Common myeloid progenitor, CD34-positive (primary cell): ENCODE data around the gene C2orf74.
"Not testable (repeated sequence)": the region's sequence is repeated elsewhere in the genome, so short reads cannot be mapped to it uniquely, and the experiment has no call there.

Experiments
- CTCF ChIA-PET: fragments of 350-600 bp; sonication (Branson Sonifier 250); formaldehyde crosslinking; loops from one replicate; lab custom pipeline; 2021; ENCODE audit warnings: antibody characterized with exemption; lab: Charles Lee
- POLR2A ChIA-PET: fragments of 350-600 bp; sonication (Branson Sonifier 250); formaldehyde crosslinking; loops from one replicate; lab custom pipeline; 2021; ENCODE audit warnings: antibody characterized with exemption; lab: Charles Lee
- DNase-seq, 3 donors: peaks; one replicate each; pipeline versions ENCODE4 v3.0.0 to v3.0.0-alpha.2; 2013
- H3K27ac ChIP-seq, 2 experiments: 1 replicate in 1 of 2; 2 replicates in 1 of 2; pipeline ENCODE4 v1.7.0; 2013; ENCODE audit warnings: inconsistent platforms in 2 of 2, low read length in 2 of 2, mild to moderate bottlenecking in 2 of 2, low read depth in 1 of 2, moderate library complexity in 1 of 2; ENCODE audit not compliant: severe bottlenecking in 2 of 2, insufficient read depth in 1 of 2, poor library complexity in 1 of 2
- H3K27me3 ChIP-seq, 5 experiments: replicated peaks in 2 of 5; 1 replicate in 3 of 5; 2 replicates in 2 of 5; pipeline versions ENCODE4 v1.6.1 to v1.7.0; 2013; ENCODE audit warnings: low read length in 4 of 5, mild to moderate bottlenecking in 2 of 5, moderate library complexity in 2 of 5, inconsistent platforms in 1 of 5; ENCODE audit not compliant: insufficient read depth in 5 of 5, control insufficient read depth in 4 of 5
- H3K36me3 ChIP-seq, 4 experiments: 1 replicate in 2 of 4; 2 replicates in 2 of 4; pipeline versions ENCODE4 v1.6.1 to v1.7.0; 2013; ENCODE audit warnings: low read length in 3 of 4, control low read depth in 1 of 4, mild to moderate bottlenecking in 1 of 4; ENCODE audit not compliant: control insufficient read depth in 4 of 4, insufficient read depth in 4 of 4
- H3K4me1 ChIP-seq, 4 experiments: 1 replicate in 3 of 4; 2 replicates in 1 of 4; pipeline versions ENCODE4 v1.6.1 to v1.7.1; 2013; ENCODE audit warnings: low read length in 3 of 4, mild to moderate bottlenecking in 3 of 4, control low read depth in 1 of 4, inconsistent platforms in 1 of 4, moderate library complexity in 1 of 4; ENCODE audit not compliant: control insufficient read depth in 4 of 4, insufficient read depth in 4 of 4; ENCODE audit errors: control extremely low read depth in 1 of 4
- H3K4me3 ChIP-seq, 7 experiments: 1 replicate in 4 of 7; 2 replicates in 3 of 7; pipeline versions ENCODE4 v1.5.1 to v1.7.0; 2013; ENCODE audit warnings: mild to moderate bottlenecking in 7 of 7, low read length in 6 of 7, moderate library complexity in 6 of 7, inconsistent platforms in 2 of 7, low read depth in 2 of 7, control low read depth in 1 of 7; ENCODE audit not compliant: insufficient read depth in 4 of 7, control insufficient read depth in 1 of 7; ENCODE audit errors: extremely low read depth in 1 of 7
- H3K9me3 ChIP-seq, 5 experiments: 1 replicate in 4 of 5; 2 replicates in 1 of 5; pipeline versions ENCODE4 v1.6.1 to v1.7.1; 2013; ENCODE audit warnings: low read length in 4 of 5, mild to moderate bottlenecking in 2 of 5, inconsistent platforms in 1 of 5, low read depth in 1 of 5, moderate library complexity in 1 of 5; ENCODE audit not compliant: control insufficient read depth in 4 of 5, insufficient read depth in 2 of 5; ENCODE audit errors: control extremely low read depth in 1 of 5
- WGBS: methylation state at CpG from one replicate; pipeline ENCODE4 v1.1.5; 2013; ENCODE audit not compliant: insufficient coverage; 5-methylcytosine and 5-hydroxymethylcytosine counted together

The C2orf74 gene

DNA sequence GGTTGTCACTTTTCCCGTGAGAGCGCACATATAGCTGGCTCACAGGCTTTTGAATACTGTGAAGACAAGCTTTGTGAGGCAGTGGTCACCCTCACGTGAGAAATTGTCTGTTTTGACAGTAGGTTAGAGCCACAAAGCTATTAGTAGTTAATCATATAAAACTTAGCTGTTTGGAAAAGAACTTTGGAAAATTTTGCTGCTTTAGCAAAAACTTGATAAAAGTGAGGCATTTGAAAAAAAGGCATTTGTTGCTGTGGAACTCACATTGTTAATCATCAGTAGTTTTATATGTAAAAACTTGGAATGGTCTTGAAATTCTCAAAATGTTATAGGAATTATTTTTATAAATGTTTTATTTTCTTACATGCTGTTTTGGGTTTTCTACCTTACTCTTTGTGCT, 22.3 kb downstream of the C2orf74 start:
- DNase-seq: no peak
- Histone ChIP-seq H3K9me3 (no peaks in the 10 kb centered on the region), H3K27me3 (no peaks in the 10 kb centered on the region), H3K27ac (no peak overlapping the region), H3K4me1 (peaks cover 0 to 18% (median 12%) of the 10 kb centered on the region in 4 experiments), H3K4me3 (no peak overlapping the region), H3K36me3 (peaks cover 41 to 94% (median 71%) of the 10 kb centered on the region in 4 experiments)
- POLR2A ChIA-PET: no interaction called here
- 100% methylated on average over 1 of the region's 3 CpGs for WGBS
- CTCF ChIA-PET: no interaction called here

- peaks cover 0 to 10% (median 5%) of the 10 kb centered on the region in 4 experiments for H3K4me1 ChIP-seq
- no peak for DNase-seq
- no peaks in the 10 kb centered on the region for H3K9me3 ChIP-seq
- no peak overlapping the region for H3K4me3 ChIP-seq
- H3K27ac ChIP-seq: no peak overlapping the region
- H3K36me3 ChIP-seq: peaks cover 41 to 94% (median 70%) of the 10 kb centered on the region in 4 experiments
- ChIA-PET CTCF (no interaction called here), POLR2A (interaction anchor here (0.5 kb wide), 1 partner anchor 260 kb away, joined by 3 read pairs; no protein-coding TSS in a partner anchor)
- no peaks in the 10 kb centered on the region for H3K27me3 ChIP-seq
These were observed 23.3 kb downstream of the C2orf74 start for GRCh38 chr2:61185231-61185728.

GRCh38 chr2:61187085-61187484, 25.1 kb downstream of the C2orf74 start:
- ChIA-PET POLR2A (no interaction called here), CTCF (no interaction called here)
- Histone ChIP-seq H3K4me3 (no peak overlapping the region), H3K36me3 (peaks cover 45 to 84% (median 63%) of the 10 kb centered on the region in 4 experiments), H3K27ac (no peak overlapping the region), H3K9me3 (no peaks in the 10 kb centered on the region), H3K4me1 (no peaks in the 10 kb centered on the region), H3K27me3 (no peaks in the 10 kb centered on the region)
- 80% methylated on average over 1 of the region's 4 CpGs for WGBS
- DNase-seq: no peak

- H3K36me3 ChIP-seq: peaks cover 11 to 30% (median 19%) of the 10 kb centered on the region in 4 experiments
- CTCF ChIA-PET: interaction anchor here (1.2 kb wide), 1 partner anchor 11 kb away, joined by 3 read pairs; no protein-coding TSS in a partner anchor
- 93% methylated on average over 4 of the region's 4 CpGs for WGBS
These were observed 31.9 kb downstream of the C2orf74 start for GRCh38 chr2:61193670-61194561.

GRCh38 chr2:61194646-61195045, 32.7 kb downstream of the C2orf74 start:
- H3K27ac ChIP-seq, DNase-seq, H3K9me3 ChIP-seq, H3K4me3 ChIP-seq, H3K27me3 ChIP-seq, H3K4me1 ChIP-seq, POLR2A ChIA-PET: not testable (repeated sequence)
- CTCF ChIA-PET: interaction anchor here (1.2 kb wide), 1 partner anchor 10 kb away, joined by 3 read pairs; no protein-coding TSS in a partner anchor
- H3K36me3 ChIP-seq: peaks cover 10 to 30% (median 19%) of the 10 kb centered on the region in 4 experiments
- WGBS: 93% methylated on average over 15 of the region's 15 CpGs

More at GRCh38 chr2:61193670-61194561, 31.9 kb downstream of the C2orf74 start:
- DNase-seq: peak in 2 of 3 donors; percentile 15 to 28
- POLR2A ChIA-PET: no interaction called here
- H3K4me1 ChIP-seq: peaks cover 0 to 2% (median 0%) of the 10 kb centered on the region in 4 experiments
- H3K9me3 ChIP-seq: no peaks in the 10 kb centered on the region
- H3K27ac ChIP-seq: no peak overlapping the region
- H3K4me3 ChIP-seq: no peak overlapping the region
- H3K27me3 ChIP-seq: no peaks in the 10 kb centered on the region

- 98% methylated on average over 6 of the region's 7 CpGs for WGBS
- Histone ChIP-seq H3K36me3 (peaks cover 7 to 38% (median 19%) of the 10 kb centered on the region in 4 experiments), H3K9me3 (no peaks in the 10 kb centered on the region), H3K27ac (no peak overlapping the region), H3K4me1 (peaks cover 0 to 2% (median 0%) of the 10 kb centered on the region in 4 experiments), H3K27me3 (no peaks in the 10 kb centered on the region), H3K4me3 (no peak overlapping the region)
- no peak for DNase-seq
- ChIA-PET CTCF (interaction anchor here (0.9 kb wide), 1 partner anchor 10 kb away, joined by 3 read pairs; no protein-coding TSS in a partner anchor), POLR2A (no interaction called here)
These were observed 34.7 kb downstream of the C2orf74 start for GRCh38 chr2:61196671-61197070.

DNA sequence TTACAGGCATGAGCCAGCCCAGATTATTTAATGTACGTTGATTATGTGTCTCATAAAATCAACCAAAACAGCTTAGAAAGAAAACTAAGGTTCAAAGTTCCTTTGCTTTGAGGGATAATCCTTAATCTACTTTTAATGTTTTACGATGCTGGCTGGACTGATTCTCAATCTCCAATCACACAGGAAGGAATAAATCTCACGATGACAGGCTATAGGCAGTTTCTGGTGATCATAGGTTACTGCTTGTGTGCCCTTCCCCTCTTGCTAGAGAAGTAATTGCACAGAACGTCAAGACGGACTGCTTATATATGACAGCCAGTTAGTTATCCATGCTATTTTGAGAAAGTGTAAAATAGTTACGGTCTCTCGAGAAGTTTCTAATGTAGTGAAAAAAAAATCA, 43.1 kb downstream of the C2orf74 start:
- H3K27ac ChIP-seq: no peak overlapping the region
- no peaks in the 10 kb centered on the region for H3K9me3 ChIP-seq
- no peak for DNase-seq
- peaks cover 30 to 83% (median 56%) of the 10 kb centered on the region in 4 experiments for H3K36me3 ChIP-seq
- no peaks in the 10 kb centered on the region for H3K4me1 ChIP-seq
- ChIA-PET CTCF (interaction anchor here (1.4 kb wide), 1 partner anchor 11 kb away, joined by 3 read pairs; no protein-coding TSS in a partner anchor), POLR2A (no interaction called here)
- WGBS: 100% methylated on average over 1 of the region's 7 CpGs
- no peak overlapping the region for H3K4me3 ChIP-seq
- no peaks in the 10 kb centered on the region for H3K27me3 ChIP-seq
